K562 (cell line): ENCODE results near the gene IL6ST. TPM values are rescaled to one million over a fixed set of nuclear protein-coding genes. Genes with fewer than 3 reads are reported as not detected.

Experiments used
- ATAC-seq: fragments of 200-7000 bp; cut with Tn5 transposase; 3 replicates; pipeline ENCODE4 v1.9.1; 2020; ENCODE audit warnings: moderate library complexity
- BruUV-seq: library from RNA; stranded (reverse); fragments of 400-500 nt; replicated peaks from 2 replicates; lab custom pipeline; 2021; lab: Mats Ljungman, UMichigan
- CTCF ChIA-PET: fragments of 300-600 bp; formaldehyde crosslinking; extraction: SDS; loops from one replicate; lab custom pipeline; 2021; ENCODE audit warnings: low intra/inter-chr PET ratio; lab: Yijun Ruan, JAX
- POLR2A ChIA-PET: fragments of 300-600, 350-650 bp; sonication (Branson Sonifier 250); formaldehyde crosslinking; extraction: SDS; loops from one replicate; lab custom pipeline; 2021; ENCODE audit warnings: antibody characterized with exemption, inconsistent platforms; lab: Yijun Ruan, JAX
- DNase-seq, 4 experiments: peaks; one replicate each; pipeline versions ENCODE4 v3.0.0 to v3.0.0-alpha.2; 2011 to 2018; ENCODE audit warnings: low spot score in 3 of 4, mixed read lengths in 3 of 4; ENCODE audit errors: extremely low read depth in 1 of 4
- FAIRE-seq: peaks from 2 replicates; lab custom pipeline; 2011; peaks lifted over from hg19 to GRCh38; lab: Jason Lieb, UNC
- H2AFZ ChIP-seq: 2 replicates; pipeline ENCODE4 v1.6.0; 2011; ENCODE audit warnings: low read depth, low read length, control low read depth, inconsistent platforms
- H3K27ac ChIP-seq: fragments of 200-600 bp; 3 replicates; pipeline ENCODE4 v1.8.0; 2011; ENCODE audit warnings: low read depth, mild to moderate bottlenecking, control low read depth, inconsistent platforms, low read length, moderate library complexity, mixed read lengths; ENCODE audit errors: extremely low read depth
- H3K27me3 ChIP-seq, 2 experiments: fragments of 300-600 bp in 1 of 2; 2 replicates in 1 of 2; 3 replicates in 1 of 2; pipeline versions ENCODE4 v1.6.0 to v1.8.0; 2011; ENCODE audit warnings: inconsistent platforms in 2 of 2, low read length in 2 of 2, mild to moderate bottlenecking in 1 of 2, mixed read lengths in 1 of 2, moderate library complexity in 1 of 2; ENCODE audit not compliant: control insufficient read depth in 2 of 2, insufficient read depth in 2 of 2
- H3K36me3 ChIP-seq: fragments of 300-600 bp; 3 replicates; pipeline ENCODE4 v1.8.0; 2011; ENCODE audit warnings: mild to moderate bottlenecking, low read length, inconsistent platforms; ENCODE audit not compliant: control insufficient read depth, insufficient read depth
- H3K4me1 ChIP-seq, 2 experiments: fragments of 200-600 bp in 1 of 2; replicated peaks in 1 of 2; 2 replicates in 1 of 2; 3 replicates in 1 of 2; pipeline versions ENCODE4 v1.5.1 to v1.8.0; 2011; ENCODE audit warnings: inconsistent platforms in 2 of 2, low read length in 2 of 2, mild to moderate bottlenecking in 1 of 2, mixed read lengths in 1 of 2, moderate library complexity in 1 of 2; ENCODE audit not compliant: control insufficient read depth in 2 of 2, insufficient read depth in 2 of 2
- H3K4me2 ChIP-seq: 2 replicates; pipeline ENCODE4 v1.6.1; 2011; ENCODE audit warnings: low read length, control low read depth, inconsistent platforms, mixed read lengths; ENCODE audit not compliant: insufficient read depth
- H3K4me3 ChIP-seq: fragments of 200-600 bp; sonication (generic), shearing (Covaris generic); 2 replicates; pipeline ENCODE4 v1.5.1; 2016; ENCODE audit warnings: control low read depth, inconsistent platforms
- H3K79me2 ChIP-seq: fragments of 200-600 bp; 3 replicates; pipeline ENCODE4 v1.8.0; 2011; ENCODE audit warnings: low read length, inconsistent platforms; ENCODE audit not compliant: control insufficient read depth, insufficient read depth
- H3K9ac ChIP-seq, 2 experiments: 2 replicates each; pipeline versions ENCODE4 v1.6.0 to v1.6.1; 2011; ENCODE audit warnings: low read depth in 2 of 2, low read length in 2 of 2, control low read depth in 1 of 2, inconsistent platforms in 1 of 2, mild to moderate bottlenecking in 1 of 2, mixed read lengths in 1 of 2; ENCODE audit not compliant: insufficient read depth in 1 of 2
- H3K9me1 ChIP-seq: one replicate; pipeline ENCODE4 v1.6.0; 2011; ENCODE audit warnings: inconsistent platforms, mild to moderate bottlenecking, low read length, moderate library complexity; ENCODE audit not compliant: control insufficient read depth, insufficient read depth
- H3K9me3 ChIP-seq: replicated peaks from 2 replicates; pipeline ENCODE4 v1.5.1; 2011; ENCODE audit warnings: low read depth, low read length, inconsistent platforms; ENCODE audit not compliant: control insufficient read depth, insufficient read depth
- H4K20me1 ChIP-seq: replicated peaks from 2 replicates; pipeline ENCODE4 v1.6.1; 2011; ENCODE audit warnings: low read length, inconsistent platforms, mixed read lengths; ENCODE audit not compliant: control insufficient read depth, insufficient read depth
- ADNP ChIP-seq: fragments of 200-800 bp; sonication (Bioruptor generic); IDR thresholded peaks from 2 replicates; pipeline ENCODE4 v1.6.1; 2016; ENCODE audit warnings: missing genetic modification characterization, missing compliant biosample characterization
- BRD4 ChIP-seq: fragments of 200-600 bp; sonication (generic); IDR thresholded peaks from 2 replicates; pipeline ENCODE4 v1.6.1; 2017; ENCODE audit warnings: inconsistent platforms
- DACH1 ChIP-seq: fragments of 450-650 bp; IDR thresholded peaks from 2 replicates; pipeline ENCODE4 v1.6.1; 2018; ENCODE audit not compliant: partially characterized antibody
- FOXP1 ChIP-seq: sonication (generic); formaldehyde crosslinking; IDR thresholded peaks from 2 replicates; pipeline ENCODE4 v1.8.0; 2022; ENCODE audit warnings: mild to moderate bottlenecking, missing genetic modification reagents
- GATA2 ChIP-seq: sonication (generic); formaldehyde crosslinking; IDR thresholded peaks from 2 replicates; pipeline ENCODE4 v1.4.0; 2020; ENCODE audit warnings: mild to moderate bottlenecking, missing genetic modification reagents
- GATAD2B ChIP-seq: fragments of 450-650 bp; IDR thresholded peaks from 2 replicates; pipeline ENCODE4 v1.6.1; 2017; ENCODE audit warnings: mild to moderate bottlenecking, borderline replicate concordance
- HMG20A ChIP-seq: fragments of 450-650 bp; formaldehyde crosslinking; conservative IDR thresholded peaks from 2 replicates; pipeline ENCODE4 v1.4.0; 2020; ENCODE audit warnings: mild to moderate bottlenecking, mixed read lengths
- KDM2B ChIP-seq: fragments of 250-450 bp; sonication (Bioruptor Pico); IDR thresholded peaks from 2 replicates; pipeline ENCODE4 v1.8.0; 2021; ENCODE audit warnings: mild to moderate bottlenecking, moderate library complexity
- RBM22 ChIP-seq: fragments of 200-400 bp; formaldehyde crosslinking; IDR thresholded peaks from 2 replicates; pipeline ENCODE4 v1.6.1; 2018; ENCODE audit warnings: low read length, low read depth; ENCODE audit not compliant: poor library complexity, severe bottlenecking
- SIN3A ChIP-seq, 2 experiments: fragments of 150-350 bp in 1 of 2; IDR thresholded peaks; 2 replicates each; pipeline ENCODE4 v1.6.1; 2011 to 2016; ENCODE audit warnings: borderline replicate concordance in 2 of 2, low read depth in 2 of 2, low read length in 2 of 2, mild to moderate bottlenecking in 2 of 2, moderate library complexity in 2 of 2; ENCODE audit not compliant: control insufficient read depth in 1 of 2
- ZEB2 ChIP-seq: fragments of 450-650 bp; IDR thresholded peaks from 2 replicates; pipeline ENCODE4 v1.6.1; 2016
- ZKSCAN1 ChIP-seq: fragments of 150-350 bp; IDR thresholded peaks from 2 replicates; pipeline ENCODE4 v1.6.1; 2016; ENCODE audit warnings: low read depth, low read length
- ZNF408 ChIP-seq: fragments of 250-450 bp; sonication (Bioruptor Pico); IDR thresholded peaks from 2 replicates; pipeline ENCODE4 v1.4.0; 2020; ENCODE audit warnings: low read depth, mild to moderate bottlenecking, moderate library complexity
- ZNF77 ChIP-seq: fragments of 250-450 bp; sonication (Bioruptor Pico); IDR thresholded peaks from 2 replicates; pipeline ENCODE4 v1.5.0; 2020
- ZNF79 ChIP-seq: fragments of 250-450 bp; sonication (Bioruptor Pico); IDR thresholded peaks from 2 replicates; pipeline ENCODE4 v1.4.0; 2020; ENCODE audit warnings: low read depth, mild to moderate bottlenecking, moderate library complexity
- whole genome bisulfite sequencing: fragments of 100-300 bp; shearing (Covaris generic); methylation state at CpG from one replicate; pipeline ENCODE4 v1.1.6; 2016; ENCODE audit warnings: low coverage, mixed read lengths; ENCODE audit not compliant: insufficient coverage; ENCODE audit errors: missing lambda C conversion rate; 5-methylcytosine and 5-hydroxymethylcytosine counted together
- in situ Hi-C: fragments of 300-500 bp; cut with MboI; formaldehyde crosslinking; loops from 4 replicates; pipeline ENCODE4 v1.15.0; 2018; ENCODE audit warnings: inconsistent platforms, mixed read lengths
- intact Hi-C: fragments of 100-400 bp; cut with micrococcal nuclease; formaldehyde crosslinking; loops from 2 replicates; pipeline ENCODE4 v1.14.2; 2022
- polyA plus RNA-seq, 8 experiments: library from polyadenylated mRNA; depleted of rRNA in 4 of 8; stranded (reverse) in 5 of 8; unstranded in 3 of 8; fragments of >200 nt; fragmentation: Nextera tagmentation in 2 of 8; fragmentation: Illumina TruSeq in 1 of 8; extraction: Ambion mirVana in 2 of 8; extraction: Trizol in 1 of 8; gene quantifications; 2 replicates each; pipeline versions ENCODE4 v1.2.1 to v1.2.3, GENCODE V29; 2011 to 2014; ENCODE audit warnings: inconsistent platforms in 1 of 8, missing spikeins in 1 of 8
- total RNA-seq, 7 experiments: library from RNA; depleted of rRNA in 6 of 7; stranded (reverse); fragments of >200 nt in 6 of 7; fragmentation: Illumina TruSeq in 2 of 7; extraction: Trizol in 2 of 7; gene quantifications; 2 replicates each; pipeline versions ENCODE4 v1.2.1 to v1.2.3, GENCODE V29; 2011 to 2021; ENCODE audit warnings: low replicate concordance in 1 of 7
- TF ChIP-seq, protein P1 (sequence below): fragments of 200-800 bp; sonication (Bioruptor generic); IDR thresholded peaks from 2 replicates; pipeline ENCODE4 v1.6.1; 2017; ENCODE audit warnings: missing genetic modification characterization, missing compliant biosample characterization

The IL6ST gene
- total and polyA plus RNA-seq, 9 of the 15 experiments (the other 6 are each of a cell fraction or from before 2014, with no cell fraction given), result 2.0 to 27.0 (median 7.9) TPM

DNA sequence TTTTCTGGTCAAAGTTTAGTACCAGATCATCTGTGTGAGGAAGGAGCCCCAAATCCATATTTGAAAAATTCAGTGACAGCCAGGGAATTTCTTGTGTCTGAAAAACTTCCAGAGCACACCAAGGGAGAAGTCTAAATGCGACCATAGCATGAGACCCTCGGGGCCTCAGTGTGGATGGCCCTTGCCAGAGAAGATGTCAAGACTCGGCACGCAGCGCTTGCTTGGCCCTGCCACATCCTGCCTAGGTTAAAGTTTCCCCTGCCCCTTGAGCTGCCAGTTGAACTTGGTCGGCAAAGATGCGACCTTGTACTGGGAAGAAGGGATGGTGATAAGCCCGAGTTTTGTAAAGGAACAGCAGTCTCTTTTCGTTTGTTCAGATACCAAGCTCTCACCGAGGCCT is 77.8 kb downstream of the IL6ST start:
- intact Hi-C loops (no loop called here), in situ Hi-C loops (no loop called here)
- Histone ChIP-seq H3K9me1 (no peaks in the 10 kb centered on the region), H3K79me2 (no peaks in the 10 kb centered on the region), H3K27me3 (peaks cover 0 to 42% of the 10 kb centered on the region in 2 experiments; a peak in 3 of 5 replicates), H2AFZ (no peak overlapping the region), H3K9me3 (no peaks in the 10 kb centered on the region), H4K20me1 (no peaks in the 10 kb centered on the region; the same call in 1 of the 2 replicates), H3K9ac (no peak overlapping the region), H3K4me1 (no peaks in the 10 kb centered on the region), H3K27ac (no peak overlapping the region), H3K36me3 (no peaks in the 10 kb centered on the region), H3K4me2 (no peak overlapping the region), H3K4me3 (no peak overlapping the region)
- 12% methylated on average over 10 of the region's 10 CpGs for WGBS
- ATAC-seq, result no peak
- CTCF ChIA-PET, result no interaction called here
- no TSS peak for BruUV-seq
- no peak for DNase-seq
- FAIRE-seq, result no peak
- TF ChIP-seq ZEB2 (no peak), GATA2 (no peak), DACH1 (no peak), KDM2B (no peak), RBM22 (no peak), GATAD2B (no peak), ZNF408 (CRISPR knock-in tag) (no peak), SIN3A (IDR thresholded peaks at IDR 0.05; ENCODE audit: borderline replicate concordance in 2 of 2, control insufficient read depth in 1 of 2, low read depth in 2 of 2, low read length in 2 of 2) (no peak), FOXP1 (CRISPR knock-in tag) (no peak), ZNF79 (CRISPR knock-in tag) (no peak), ADNP (tag) (no peak), ZNF77 (CRISPR knock-in tag) (no peak), HMG20A (CRISPR knock-in tag) (no peak), ZKSCAN1 (no peak), BRD4 (no peak)
- TF ChIP-seq, protein P1, sequence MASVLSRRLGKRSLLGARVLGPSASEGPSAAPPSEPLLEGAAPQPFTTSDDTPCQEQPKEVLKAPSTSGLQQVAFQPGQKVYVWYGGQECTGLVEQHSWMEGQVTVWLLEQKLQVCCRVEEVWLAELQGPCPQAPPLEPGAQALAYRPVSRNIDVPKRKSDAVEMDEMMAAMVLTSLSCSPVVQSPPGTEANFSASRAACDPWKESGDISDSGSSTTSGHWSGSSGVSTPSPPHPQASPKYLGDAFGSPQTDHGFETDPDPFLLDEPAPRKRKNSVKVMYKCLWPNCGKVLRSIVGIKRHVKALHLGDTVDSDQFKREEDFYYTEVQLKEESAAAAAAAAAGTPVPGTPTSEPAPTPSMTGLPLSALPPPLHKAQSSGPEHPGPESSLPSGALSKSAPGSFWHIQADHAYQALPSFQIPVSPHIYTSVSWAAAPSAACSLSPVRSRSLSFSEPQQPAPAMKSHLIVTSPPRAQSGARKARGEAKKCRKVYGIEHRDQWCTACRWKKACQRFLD, result no peak
- POLR2A ChIA-PET, result interaction anchor here (1.0 kb wide), 1 partner anchor 14 kb away, joined by 3 read pairs; no protein-coding TSS in a partner anchor
